Heart left ventricle (tissue), 16 donors: ENCODE measurements around the gene SLC35F1. TPM values are rescaled to one million over a fixed set of nuclear protein-coding genes. Genes with fewer than 3 reads are reported as not detected.

Experiments used
- ATAC-seq, 4 donors: fragments of 200-7000 bp; cut with Tn5 transposase; one replicate each; pipeline ENCODE4 v1.9.1; 2020 to 2022; ENCODE audit warnings: moderate library complexity in 4 of 4, mild to moderate bottlenecking in 3 of 4, moderate number of reproducible peaks in 1 of 4
- DNase-seq, 5 donors: peaks; one replicate each; pipeline ENCODE4 v3.0.0-alpha.2; 2020
- H3K27ac ChIP-seq, 12 donors: fragments of 200-600 bp; sonication (generic) in 4 of 12; one replicate each; pipeline versions ENCODE4 v1.5.0 to v1.8.0; 2016 to 2022; ENCODE audit warnings: mild to moderate bottlenecking in 2 of 12
- H3K27me3 ChIP-seq, 9 donors: fragments of 200-600 bp; sonication (generic) in 2 of 9; one replicate each; pipeline versions ENCODE4 v1.5.1 to v1.8.0; 2016 to 2022; ENCODE audit warnings: mild to moderate bottlenecking in 3 of 9
- H3K36me3 ChIP-seq, 9 donors: fragments of 200-600 bp; sonication (generic) in 2 of 9; one replicate each; pipeline versions ENCODE4 v1.5.0 to v1.8.0; 2018 to 2022; ENCODE audit warnings: mild to moderate bottlenecking in 2 of 9
- H3K4me1 ChIP-seq, 12 donors: fragments of 200-600 bp; sonication (generic) in 4 of 12; one replicate each; pipeline versions ENCODE4 v1.5.0 to v1.8.0; 2016 to 2022; ENCODE audit warnings: mild to moderate bottlenecking in 3 of 12
- H3K4me3 ChIP-seq, 12 donors: fragments of 200-600 bp; sonication (generic) in 4 of 12; one replicate each; pipeline versions ENCODE4 v1.5.0 to v1.8.0; 2017 to 2022; ENCODE audit warnings: mild to moderate bottlenecking in 9 of 12, moderate library complexity in 4 of 12
- H3K9me3 ChIP-seq, 12 donors: fragments of 200-600 bp; sonication (generic) in 4 of 12; one replicate each; pipeline versions ENCODE4 v1.5.0 to v1.8.0; 2016 to 2022; ENCODE audit warnings: mild to moderate bottlenecking in 1 of 12
- POLR2A ChIP-seq, 2 donors: fragments of 450-650 bp; IDR thresholded peaks; one replicate each; pipeline ENCODE4 v1.6.1; 2017; ENCODE audit warnings: antibody characterized with exemption in 2 of 2, mild to moderate bottlenecking in 2 of 2, moderate library complexity in 2 of 2
- WGBS, 4 donors: extraction: QIAGEN DNeasy Blood & Tissue Kit in 2 of 4; methylation state at CpG; one replicate each; pipeline versions ENCODE4 v1.1.5 to v1.1.7; 2013 to 2018; 5-methylcytosine and 5-hydroxymethylcytosine counted together
- intact Hi-C, 10 donors: fragments of 100-400 bp; cut with DNase I; formaldehyde crosslinking; loops; one replicate each; pipeline versions ENCODE4 v1.11.1 to v1.14.2; 2022
- polyA plus RNA-seq, 2 donors: library from polyadenylated mRNA; stranded (reverse); fragments of 200-250 nt; gene quantifications; one replicate each; pipeline ENCODE4 v1.2.3, GENCODE V29; 2013
- total RNA-seq, 9 donors: library from RNA; depleted of rRNA in 2 of 9; stranded (reverse); fragments of >200 nt in 2 of 9; fragmentation: NEBNext Ultra II Directional in 3 of 9; extraction: Animal tissue kit (Norgen Biotek cat#: 25700) in 3 of 9; gene quantifications; one replicate each; pipeline versions ENCODE4 v1.1.0 to v1.2.4, GENCODE V29; 2016 to 2023
- TF ChIP-seq, protein P1 (sequence below), 12 donors: fragments of 200-600 bp; sonication (generic) in 4 of 12; IDR thresholded peaks; one replicate each; pipeline versions ENCODE4 v1.5.0 to v1.8.0; 2018 to 2022; ENCODE audit warnings: antibody characterized with exemption in 12 of 12, mild to moderate bottlenecking in 5 of 12
- donor health status: ischemic (EF 13 %, LVEDD 7.1; RV severe dilation, severe dysfunction).
- donor health status: healthy with polysubstance abuse.
- donor health status: DM: no; HTN: yes; CAD: no.
- donor health status: DM: no; HTN: no; CAD: no.
- donor health status: ischemic (EF 25% LVEDD 6.9; RV normal size, moderate dysfunction).
- donor health status: ischemic (EF 25% LVEDD 5.7; RV mildly dilated, moderate dysfunction).
- donor health status: healthy.
- donor health status: DM: yes; HTN: yes; CAD: no.
- donor health status: ischemic (EF 35%, LVEDD 5.7; RV mildly dilated, moderate dysfunction).
- donor health status: nonischemic (EF 11% LVEDD 7.7; RV severe dilation, severe dysfunction).
- donor health status: DM: yes; HTN: yes; CAD: no.
- donor health status: PGD.
- donor health status: ischemic (EF 29% LVEDD 5.4; RV normal size, mild dysfunction).
- donor health status: nonischemic (EF 23%, LVEDD 6.1; RV moderate dilation, normal function).

The SLC35F1 gene
- total and polyA plus RNA-seq, 11 donors, result 1.1 to 11.6 (median 5.0) TPM

DNA sequence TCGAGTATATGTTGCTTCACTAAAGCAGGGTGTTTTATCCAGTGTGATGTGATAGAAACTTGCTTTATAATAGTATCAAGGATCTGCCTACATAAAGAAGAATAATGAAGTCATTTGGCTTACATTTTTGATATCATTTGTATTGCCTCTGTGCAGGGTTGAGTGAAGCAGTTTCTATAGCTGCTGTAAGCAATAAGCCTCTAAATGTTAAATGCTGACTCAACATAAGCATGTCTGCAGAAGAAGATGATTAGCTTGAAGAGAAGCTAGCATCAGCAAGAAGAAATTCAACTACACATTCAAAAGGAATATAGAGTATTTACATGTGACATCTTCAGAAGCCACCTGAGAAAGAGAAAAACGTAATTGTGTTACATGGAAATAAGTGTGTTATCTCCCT lies 17.6 kb downstream of the SLC35F1 start:
- ATAC-seq, result no peak
- 62 to 78% (median 75%) methylated on average over 2 of the region's 2 CpGs for WGBS, 4 donors
- Histone ChIP-seq H3K36me3 (no peaks in the 10 kb centered on the region), H3K27me3 (peaks cover 0 to 13% (median 7%) of the 10 kb centered on the region in 9 donors), H3K4me1 (peaks cover 0 to 10% (median 2%) of the 10 kb centered on the region in 12 donors), H3K4me3 (no peak overlapping the region), H3K9me3 (peaks cover 0 to 20% (median 5%) of the 10 kb centered on the region in 12 donors), H3K27ac (no peak overlapping the region)
- intact Hi-C loops, result no loop called here
- no peak for DNase-seq
- no peak for TF ChIP-seq POLR2A (IDR thresholded peaks at IDR 0.05)
- TF ChIP-seq, protein P1, sequence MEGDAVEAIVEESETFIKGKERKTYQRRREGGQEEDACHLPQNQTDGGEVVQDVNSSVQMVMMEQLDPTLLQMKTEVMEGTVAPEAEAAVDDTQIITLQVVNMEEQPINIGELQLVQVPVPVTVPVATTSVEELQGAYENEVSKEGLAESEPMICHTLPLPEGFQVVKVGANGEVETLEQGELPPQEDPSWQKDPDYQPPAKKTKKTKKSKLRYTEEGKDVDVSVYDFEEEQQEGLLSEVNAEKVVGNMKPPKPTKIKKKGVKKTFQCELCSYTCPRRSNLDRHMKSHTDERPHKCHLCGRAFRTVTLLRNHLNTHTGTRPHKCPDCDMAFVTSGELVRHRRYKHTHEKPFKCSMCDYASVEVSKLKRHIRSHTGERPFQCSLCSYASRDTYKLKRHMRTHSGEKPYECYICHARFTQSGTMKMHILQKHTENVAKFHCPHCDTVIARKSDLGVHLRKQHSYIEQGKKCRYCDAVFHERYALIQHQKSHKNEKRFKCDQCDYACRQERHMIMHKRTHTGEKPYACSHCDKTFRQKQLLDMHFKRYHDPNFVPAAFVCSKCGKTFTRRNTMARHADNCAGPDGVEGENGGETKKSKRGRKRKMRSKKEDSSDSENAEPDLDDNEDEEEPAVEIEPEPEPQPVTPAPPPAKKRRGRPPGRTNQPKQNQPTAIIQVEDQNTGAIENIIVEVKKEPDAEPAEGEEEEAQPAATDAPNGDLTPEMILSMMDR (IDR thresholded peaks at IDR 0.05), result no peak

DNA sequence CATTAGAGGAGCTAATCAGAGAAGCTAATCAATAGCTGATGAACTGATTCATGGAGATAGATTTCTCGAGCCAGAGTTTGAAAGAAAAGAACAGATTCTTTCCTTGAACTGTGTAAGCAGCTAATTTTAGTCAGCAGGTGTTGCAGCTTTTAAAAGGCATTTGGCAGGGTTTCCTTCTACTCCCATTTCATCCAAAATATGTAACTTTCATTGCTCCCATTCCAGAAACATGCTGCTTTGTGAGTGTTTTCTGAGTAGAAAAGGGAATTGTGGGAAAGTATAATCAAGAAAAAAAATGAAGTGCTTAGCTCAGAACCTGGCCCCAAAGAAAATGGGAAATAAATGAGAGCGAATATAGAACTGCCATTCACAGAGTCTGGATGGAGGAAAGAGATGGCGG lies 20.8 kb downstream of the SLC35F1 start:
- Histone ChIP-seq H3K4me3 (no peak overlapping the region), H3K27ac (no peak overlapping the region), H3K27me3 (no peaks in the 10 kb centered on the region), H3K9me3 (peaks cover 0 to 23% (median 5%) of the 10 kb centered on the region in 12 donors), H3K36me3 (no peaks in the 10 kb centered on the region), H3K4me1 (no peaks in the 10 kb centered on the region)
- ATAC-seq (no peak), DNase-seq (no peak)
- no peak for TF ChIP-seq POLR2A (IDR thresholded peaks at IDR 0.05)
- TF ChIP-seq, protein P1 (IDR thresholded peaks at IDR 0.05), result no peak
- intact Hi-C loops, result no loop called here
- WGBS, 4 donors, result 80 to 86% (median 85%) methylated on average over 3 of the region's 3 CpGs

DNA sequence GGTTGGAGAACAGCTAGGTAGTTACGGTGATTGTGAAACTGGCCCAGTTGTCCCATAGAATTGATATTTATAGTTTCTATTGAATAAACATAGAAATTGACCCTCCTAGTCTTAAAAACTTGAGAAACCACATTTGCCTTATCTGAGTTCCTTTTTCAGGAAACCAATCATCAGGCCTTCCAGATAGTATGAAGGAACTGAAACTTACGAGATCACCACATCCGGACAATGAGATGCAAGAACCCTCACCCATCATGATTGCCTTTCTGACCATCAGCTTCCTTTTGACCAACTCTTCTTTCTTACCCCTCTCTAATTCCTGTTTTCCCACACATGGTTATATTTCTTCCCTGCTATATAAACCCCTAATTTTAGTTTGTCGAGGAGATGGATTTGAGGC lies 21.8 kb downstream of the SLC35F1 start:
- Histone ChIP-seq H3K36me3 (no peaks in the 10 kb centered on the region), H3K4me1 (no peaks in the 10 kb centered on the region), H3K27ac (no peak overlapping the region), H3K4me3 (no peak overlapping the region), H3K27me3 (no peaks in the 10 kb centered on the region), H3K9me3 (peaks cover 0 to 23% (median 5%) of the 10 kb centered on the region in 12 donors)
- no peak for ATAC-seq
- DNase-seq, result no peak
- 71 to 82% (median 79%) methylated on average over 4 of the region's 4 CpGs for WGBS, 4 donors
- TF ChIP-seq, protein P1 (IDR thresholded peaks at IDR 0.05), result no peak
- no peak for TF ChIP-seq POLR2A (IDR thresholded peaks at IDR 0.05)
- intact Hi-C loops, result no loop called here

DNA sequence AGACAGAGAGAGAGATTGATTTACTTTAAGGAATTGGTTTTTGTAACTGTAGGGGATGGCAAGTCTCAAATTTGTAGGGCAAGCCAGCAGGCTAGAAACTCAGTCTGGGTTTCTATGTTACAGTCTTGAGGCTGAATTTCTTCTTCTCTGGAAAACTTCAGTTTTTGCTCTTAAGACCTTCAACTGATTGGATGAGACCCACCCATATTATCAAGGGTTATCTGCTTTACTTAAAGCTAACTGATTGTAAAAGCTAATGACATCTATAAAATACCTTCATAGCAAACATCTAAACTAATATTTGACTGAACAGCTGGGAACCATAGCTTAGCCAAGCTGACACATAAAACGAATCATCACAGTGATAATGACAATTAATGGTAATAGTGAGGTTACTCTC lies 22.4 kb downstream of the SLC35F1 start:
- intact Hi-C loops, result no loop called here
- Histone ChIP-seq H3K4me1 (no peaks in the 10 kb centered on the region), H3K27ac (no peak overlapping the region), H3K4me3 (no peak overlapping the region), H3K9me3 (peaks cover 0 to 23% (median 5%) of the 10 kb centered on the region in 12 donors), H3K36me3 (no peaks in the 10 kb centered on the region), H3K27me3 (no peaks in the 10 kb centered on the region)
- DNase-seq, result no peak
- no peak for ATAC-seq
- no peak for TF ChIP-seq POLR2A (IDR thresholded peaks at IDR 0.05)
- TF ChIP-seq, protein P1 (IDR thresholded peaks at IDR 0.05), result no peak
- WGBS, 4 donors, result 73 to 83% (median 78%) methylated on average over 1 of the region's 1 CpG
